ENCODE results near the gene TLR2.

GRCh38 chr4:153649572-153649991, 34.5 kb upstream of the TLR2 start:
- TF ChIP-seq CTCF (IDR thresholded peaks at IDR 0.05; ENCODE audit: low read depth, low read length, missing input control), result no peak
- TF ChIP-seq SP1 (IDR thresholded peaks at IDR 0.05), result no peak
- TF ChIP-seq TAF1 (conservative IDR thresholded peaks at IDR 0.05), result no peak
- no peak for TF ChIP-seq ATF3 (IDR thresholded peaks at IDR 0.05)
- TF ChIP-seq HNF4G (IDR thresholded peaks at IDR 0.05), result no peak
- TF ChIP-seq REST (IDR thresholded peaks at IDR 0.05), result no peak
